ENCODE data around the gene MAZ.
"Not testable (repeated sequence)": the region's sequence is repeated elsewhere in the genome, so short reads cannot be mapped to it uniquely, and the experiment has no call there.

Gene MAZ
- total RNA-seq = 178 to 191 reads per million in 2 donors

- DNase-seq = peak; percentile 80
Measured at GRCh38 chr16:29806099-29806579, at the start of gene MAZ. Gene MAZ (plus strand): TSS chr16:29806529. CDS start chr16:29806702, 173 bp downstream.

GRCh38 chr16:29756654-29757053 lies 49.7 kb upstream of the MAZ start:
- no peak for DNase-seq

- not testable (repeated sequence) for DNase-seq
Measured at GRCh38 chr16:29757086-29757485, 49.2 kb upstream of the MAZ start.

- DNase-seq = no peak
Measured at GRCh38 chr16:29757950-29758466, 48.3 kb upstream of the MAZ start.

- no peak for DNase-seq
Measured at GRCh38 chr16:29760567-29761279, 45.6 kb upstream of the MAZ start.

GRCh38 chr16:29761280-29761651 lies 45.1 kb upstream of the MAZ start:
- DNase-seq = not testable (repeated sequence)

GRCh38 chr16:29761882-29762281 lies 44.4 kb upstream of the MAZ start:
- no peak for DNase-seq

- DNase-seq = no peak
Measured at GRCh38 chr16:29763326-29763725, 43.0 kb upstream of the MAZ start.

GRCh38 chr16:29765167-29766032 lies 40.9 kb upstream of the MAZ start:
- no peak for DNase-seq

GRCh38 chr16:29766571-29766970 lies 39.8 kb upstream of the MAZ start:
- no peak for DNase-seq

GRCh38 chr16:29767062-29767461 lies 39.3 kb upstream of the MAZ start:
- no peak for DNase-seq

GRCh38 chr16:29769507-29769906 lies 36.8 kb upstream of the MAZ start:
- no peak for DNase-seq

GRCh38 chr16:29770250-29770929 lies 35.9 kb upstream of the MAZ start:
- DNase-seq = no peak

GRCh38 chr16:29772330-29772729 lies 34.0 kb upstream of the MAZ start:
- DNase-seq = not testable (repeated sequence)

GRCh38 chr16:29774730-29775129 lies 31.6 kb upstream of the MAZ start:
- no peak for DNase-seq

- DNase-seq = no peak
Measured at GRCh38 chr16:29775742-29776408, 30.5 kb upstream of the MAZ start.

- DNase-seq = no peak
Measured at GRCh38 chr16:29777576-29778350, 28.6 kb upstream of the MAZ start, which contains the start of gene ZG16. Gene ZG16 (plus strand): TSS chr16:29778256. CDS start chr16:29779267, 1,011 bp downstream.

- DNase-seq = no peak
Measured at GRCh38 chr16:29779474-29779873, 26.9 kb upstream of the MAZ start.

GRCh38 chr16:29783094-29783953 lies 23.0 kb upstream of the MAZ start:
- DNase-seq = not testable (repeated sequence)

- DNase-seq = no peak
Measured at GRCh38 chr16:29784157-29784556, 22.2 kb upstream of the MAZ start.
